GM23338 (cell line): ENCODE results near the gene BBS10. TPM values are rescaled to one million over a fixed set of nuclear protein-coding genes. Genes with fewer than 3 reads are reported as not detected.

Experiments
- ATAC-seq: fragments of 200-7000 bp; cut with Tn5 transposase; 3 replicates; pipeline ENCODE4 v1.9.1; 2020
- DNase-seq: peaks from one replicate; pipeline ENCODE4 v3.0.0-alpha.2; 2015; ENCODE audit warnings: low spot score
- H2AFZ ChIP-seq: fragments of 200-600 bp; sonication (generic); 2 replicates; pipeline ENCODE4 v1.8.0; 2016; ENCODE audit warnings: antibody characterized with exemption, mild to moderate bottlenecking, moderate library complexity
- H3F3A ChIP-seq: fragments of 200-600 bp; sonication (generic); replicated peaks from 2 replicates; pipeline ENCODE4 v1.8.0; 2017; ENCODE audit warnings: antibody characterized with exemption, mixed run types, low read depth
- H3K27ac ChIP-seq: fragments of 200-600 bp; sonication (generic); 2 replicates; pipeline ENCODE4 v1.6.1; 2016; ENCODE audit warnings: low read depth
- H3K27me3 ChIP-seq: fragments of 200-600 bp; sonication (generic); 2 replicates; pipeline ENCODE4 v1.8.0; 2016; ENCODE audit warnings: mild to moderate bottlenecking, mixed run types, moderate library complexity; ENCODE audit not compliant: insufficient read depth
- H3K36me3 ChIP-seq: fragments of 200-600 bp; sonication (generic); 2 replicates; pipeline ENCODE4 v1.8.0; 2016; ENCODE audit warnings: mild to moderate bottlenecking; ENCODE audit not compliant: insufficient read depth
- H3K4me1 ChIP-seq: fragments of 200-600 bp; sonication (generic); 2 replicates; pipeline ENCODE4 v1.8.0; 2016; ENCODE audit warnings: mild to moderate bottlenecking, moderate library complexity; ENCODE audit not compliant: insufficient read depth
- H3K4me2 ChIP-seq: fragments of 200-600 bp; sonication (generic); 2 replicates; pipeline ENCODE4 v1.7.1; 2017; ENCODE audit warnings: mixed run types
- H3K4me3 ChIP-seq: fragments of 200-600 bp; sonication (generic); 2 replicates; pipeline ENCODE4 v1.6.1; 2016; ENCODE audit warnings: mixed run types
- H3K79me2 ChIP-seq: fragments of 200-600 bp; sonication (generic); replicated peaks from 2 replicates; pipeline ENCODE4 v1.8.0; 2017; ENCODE audit warnings: mild to moderate bottlenecking; ENCODE audit not compliant: insufficient read depth
- H3K9me2 ChIP-seq: fragments of 200-600 bp; sonication (generic); 2 replicates; pipeline ENCODE4 v1.8.0; 2017; ENCODE audit not compliant: insufficient read depth
- H4K20me1 ChIP-seq: fragments of 200-600 bp; sonication (generic); replicated peaks from 2 replicates; pipeline ENCODE4 v1.8.0; 2017; ENCODE audit warnings: mild to moderate bottlenecking; ENCODE audit not compliant: insufficient read depth
- H3K27ac Mint-ChIP-seq: 2 replicates; pipeline ENCODE4 v1.8.0; 2020; ENCODE audit warnings: inconsistent platforms, mild to moderate bottlenecking, moderate library complexity, mixed read lengths
- H3K27me3 Mint-ChIP-seq: 3 replicates; pipeline ENCODE4 v1.8.0; 2022; ENCODE audit warnings: low read depth, mild to moderate bottlenecking, moderate library complexity, mixed read lengths, inconsistent platforms; ENCODE audit not compliant: insufficient read depth, poor library complexity
- H3K36me3 Mint-ChIP-seq: 3 replicates; pipeline ENCODE4 v1.8.0; 2021; ENCODE audit warnings: low read depth, mild to moderate bottlenecking, inconsistent platforms, moderate library complexity, mixed read lengths
- H3K4me1 Mint-ChIP-seq: 3 replicates; pipeline ENCODE4 v1.8.0; 2020; ENCODE audit warnings: mild to moderate bottlenecking, inconsistent platforms, mixed read lengths
- H3K4me3 Mint-ChIP-seq: 3 replicates; pipeline ENCODE4 v1.8.0; 2021; ENCODE audit warnings: moderate library complexity, mild to moderate bottlenecking, inconsistent platforms, mixed read lengths
- H3K9me3 Mint-ChIP-seq: 3 replicates; pipeline ENCODE4 v1.8.0; 2020; ENCODE audit warnings: moderate library complexity, mild to moderate bottlenecking, inconsistent platforms, mixed read lengths
- JUNB ChIP-seq: IDR thresholded peaks from one replicate; pipeline ENCODE4 v1.6.1; 2016; ENCODE audit warnings: antibody characterized with exemption; ENCODE audit not compliant: unreplicated experiment
- POLR2AphosphoS5 ChIP-seq: IDR thresholded peaks from 2 replicates; pipeline ENCODE4 v1.6.1; 2016; ENCODE audit warnings: antibody characterized with exemption, low read depth
- STAT1 ChIP-seq: IDR thresholded peaks from one replicate; pipeline ENCODE4 v1.6.1; 2016; ENCODE audit warnings: antibody characterized with exemption; ENCODE audit not compliant: unreplicated experiment
- polyA plus RNA-seq: library from polyadenylated mRNA; unstranded; fragments of >200 nt; fragmentation: Nextera tagmentation; extraction: Ambion mirVana; gene quantifications from 2 replicates; pipeline ENCODE4 v1.2.1, GENCODE V29; 2016
- total RNA-seq: library from RNA; depleted of rRNA; stranded (reverse); fragments of >200 nt; shearing (Covaris generic); gene quantifications from 2 replicates; pipeline ENCODE4 v1.2.3, GENCODE V29; 2014
- TF ChIP-seq, protein P1 (sequence below): IDR thresholded peaks from 2 replicates; pipeline ENCODE4 v1.6.1; 2016; ENCODE audit warnings: antibody characterized with exemption
- TF ChIP-seq, protein P2 (sequence below), 2 experiments: fragments of 200-600 bp in 1 of 2; sonication (generic) in 1 of 2; conservative IDR thresholded peaks; 2 replicates each; pipeline versions ENCODE4 v1.5.1 to v1.6.1; 2016 to 2017; ENCODE audit warnings: antibody characterized with exemption in 2 of 2, low read depth in 2 of 2, mild to moderate bottlenecking in 2 of 2, moderate library complexity in 1 of 2
- TF ChIP-seq, protein P3 (sequence below): fragments of 250-450 bp; sonication (Bioruptor Pico); IDR thresholded peaks from 2 replicates; pipeline ENCODE4 v1.5.0; 2020; ENCODE audit warnings: mild to moderate bottlenecking, moderate library complexity

The BBS10 gene
- total and polyA plus RNA-seq, 2 experiments from 2014 or later, result 5.2 to 12.8 TPM

GRCh38 chr12:76356071-76356470 lies 7.9 kb upstream of the BBS10 start:
- ATAC-seq, result no peak
- Histone ChIP-seq H3F3A (no peaks in the 10 kb centered on the region), H3K36me3 (no peaks in the 10 kb centered on the region), H3K79me2 (no peaks in the 10 kb centered on the region), H3K4me3 (no peak overlapping the region), H3K9me2 (no peaks in the 10 kb centered on the region; the same call in 1 of the 2 replicates), H3K4me1 (no peaks in the 10 kb centered on the region), H4K20me1 (no peaks in the 10 kb centered on the region), H2AFZ (no peak overlapping the region), H3K27me3 (no peaks in the 10 kb centered on the region), H3K27ac (no peak overlapping the region), H3K4me2 (no peak overlapping the region)
- Mint-ChIP-seq H3K27ac (no peak overlapping the region), H3K36me3 (peaks cover 9% of the 10 kb centered on the region), H3K9me3 (no peaks in the 10 kb centered on the region), H3K4me3 (no peak overlapping the region), H3K27me3 (no peaks in the 10 kb centered on the region), H3K4me1 (no peaks in the 10 kb centered on the region)
- TF ChIP-seq, protein P1, sequence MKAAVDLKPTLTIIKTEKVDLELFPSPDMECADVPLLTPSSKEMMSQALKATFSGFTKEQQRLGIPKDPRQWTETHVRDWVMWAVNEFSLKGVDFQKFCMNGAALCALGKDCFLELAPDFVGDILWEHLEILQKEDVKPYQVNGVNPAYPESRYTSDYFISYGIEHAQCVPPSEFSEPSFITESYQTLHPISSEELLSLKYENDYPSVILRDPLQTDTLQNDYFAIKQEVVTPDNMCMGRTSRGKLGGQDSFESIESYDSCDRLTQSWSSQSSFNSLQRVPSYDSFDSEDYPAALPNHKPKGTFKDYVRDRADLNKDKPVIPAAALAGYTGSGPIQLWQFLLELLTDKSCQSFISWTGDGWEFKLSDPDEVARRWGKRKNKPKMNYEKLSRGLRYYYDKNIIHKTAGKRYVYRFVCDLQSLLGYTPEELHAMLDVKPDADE, result no peak
- no peak for TF ChIP-seq JUNB
- no peak for TF ChIP-seq POLR2AphosphoS5
- peak; percentile 29 for DNase-seq

DNA sequence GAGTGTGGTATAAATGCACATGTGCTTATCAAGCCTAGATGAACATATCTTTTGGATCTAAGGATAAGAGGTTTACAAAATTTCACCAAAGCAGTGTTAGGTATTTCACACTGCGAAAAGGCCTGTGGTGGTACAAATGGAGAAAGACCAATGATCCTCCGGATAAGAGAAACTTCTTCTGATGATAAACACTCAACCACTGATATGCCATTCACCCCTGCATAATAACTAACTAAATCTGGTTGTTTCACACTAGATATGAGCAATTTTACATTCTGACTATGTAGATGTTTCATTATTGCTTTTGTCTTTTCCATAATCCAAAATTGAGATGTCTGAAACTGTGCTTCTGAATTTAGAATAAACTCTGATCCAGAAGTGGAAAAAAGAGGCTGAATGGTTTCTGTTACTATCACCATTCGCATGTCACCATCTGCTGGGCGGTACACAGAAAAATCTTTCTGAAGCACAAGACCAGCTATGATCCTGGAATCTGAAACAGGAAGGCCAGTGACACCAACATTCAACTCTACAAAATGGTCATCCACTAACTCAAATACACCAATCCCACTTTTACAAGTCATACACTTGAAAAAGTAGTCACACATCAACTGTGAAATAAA lies 1.3 kb downstream of the BBS10 start:
- Mint-ChIP-seq H3K27me3 (peaks cover 8% of the 10 kb centered on the region), H3K9me3 (no peaks in the 10 kb centered on the region), H3K4me1 (peaks cover 12% of the 10 kb centered on the region; the same call in 2 of the 3 replicates), H3K36me3 (no peaks in the 10 kb centered on the region), H3K4me3 (peak overlapping the region; percentile 96), H3K27ac (no peak overlapping the region)
- ATAC-seq (no peak), DNase-seq (no peak)
- H3K36me3 ChIP-seq, result no peaks in the 10 kb centered on the region
- H3K79me2 ChIP-seq, result peaks cover 26% of the 10 kb centered on the region
- H3K4me3 ChIP-seq, result peak overlapping the region; percentile 79
- TF ChIP-seq, protein P2, sequence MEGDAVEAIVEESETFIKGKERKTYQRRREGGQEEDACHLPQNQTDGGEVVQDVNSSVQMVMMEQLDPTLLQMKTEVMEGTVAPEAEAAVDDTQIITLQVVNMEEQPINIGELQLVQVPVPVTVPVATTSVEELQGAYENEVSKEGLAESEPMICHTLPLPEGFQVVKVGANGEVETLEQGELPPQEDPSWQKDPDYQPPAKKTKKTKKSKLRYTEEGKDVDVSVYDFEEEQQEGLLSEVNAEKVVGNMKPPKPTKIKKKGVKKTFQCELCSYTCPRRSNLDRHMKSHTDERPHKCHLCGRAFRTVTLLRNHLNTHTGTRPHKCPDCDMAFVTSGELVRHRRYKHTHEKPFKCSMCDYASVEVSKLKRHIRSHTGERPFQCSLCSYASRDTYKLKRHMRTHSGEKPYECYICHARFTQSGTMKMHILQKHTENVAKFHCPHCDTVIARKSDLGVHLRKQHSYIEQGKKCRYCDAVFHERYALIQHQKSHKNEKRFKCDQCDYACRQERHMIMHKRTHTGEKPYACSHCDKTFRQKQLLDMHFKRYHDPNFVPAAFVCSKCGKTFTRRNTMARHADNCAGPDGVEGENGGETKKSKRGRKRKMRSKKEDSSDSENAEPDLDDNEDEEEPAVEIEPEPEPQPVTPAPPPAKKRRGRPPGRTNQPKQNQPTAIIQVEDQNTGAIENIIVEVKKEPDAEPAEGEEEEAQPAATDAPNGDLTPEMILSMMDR (conservative IDR thresholded peaks at IDR 0.05; ENCODE audit: low read depth in 2 of 2), result peak; percentile 24 to 48; a peak in 3 of 4 replicates
- TF ChIP-seq STAT1, result no peak
- TF ChIP-seq, protein P3, sequence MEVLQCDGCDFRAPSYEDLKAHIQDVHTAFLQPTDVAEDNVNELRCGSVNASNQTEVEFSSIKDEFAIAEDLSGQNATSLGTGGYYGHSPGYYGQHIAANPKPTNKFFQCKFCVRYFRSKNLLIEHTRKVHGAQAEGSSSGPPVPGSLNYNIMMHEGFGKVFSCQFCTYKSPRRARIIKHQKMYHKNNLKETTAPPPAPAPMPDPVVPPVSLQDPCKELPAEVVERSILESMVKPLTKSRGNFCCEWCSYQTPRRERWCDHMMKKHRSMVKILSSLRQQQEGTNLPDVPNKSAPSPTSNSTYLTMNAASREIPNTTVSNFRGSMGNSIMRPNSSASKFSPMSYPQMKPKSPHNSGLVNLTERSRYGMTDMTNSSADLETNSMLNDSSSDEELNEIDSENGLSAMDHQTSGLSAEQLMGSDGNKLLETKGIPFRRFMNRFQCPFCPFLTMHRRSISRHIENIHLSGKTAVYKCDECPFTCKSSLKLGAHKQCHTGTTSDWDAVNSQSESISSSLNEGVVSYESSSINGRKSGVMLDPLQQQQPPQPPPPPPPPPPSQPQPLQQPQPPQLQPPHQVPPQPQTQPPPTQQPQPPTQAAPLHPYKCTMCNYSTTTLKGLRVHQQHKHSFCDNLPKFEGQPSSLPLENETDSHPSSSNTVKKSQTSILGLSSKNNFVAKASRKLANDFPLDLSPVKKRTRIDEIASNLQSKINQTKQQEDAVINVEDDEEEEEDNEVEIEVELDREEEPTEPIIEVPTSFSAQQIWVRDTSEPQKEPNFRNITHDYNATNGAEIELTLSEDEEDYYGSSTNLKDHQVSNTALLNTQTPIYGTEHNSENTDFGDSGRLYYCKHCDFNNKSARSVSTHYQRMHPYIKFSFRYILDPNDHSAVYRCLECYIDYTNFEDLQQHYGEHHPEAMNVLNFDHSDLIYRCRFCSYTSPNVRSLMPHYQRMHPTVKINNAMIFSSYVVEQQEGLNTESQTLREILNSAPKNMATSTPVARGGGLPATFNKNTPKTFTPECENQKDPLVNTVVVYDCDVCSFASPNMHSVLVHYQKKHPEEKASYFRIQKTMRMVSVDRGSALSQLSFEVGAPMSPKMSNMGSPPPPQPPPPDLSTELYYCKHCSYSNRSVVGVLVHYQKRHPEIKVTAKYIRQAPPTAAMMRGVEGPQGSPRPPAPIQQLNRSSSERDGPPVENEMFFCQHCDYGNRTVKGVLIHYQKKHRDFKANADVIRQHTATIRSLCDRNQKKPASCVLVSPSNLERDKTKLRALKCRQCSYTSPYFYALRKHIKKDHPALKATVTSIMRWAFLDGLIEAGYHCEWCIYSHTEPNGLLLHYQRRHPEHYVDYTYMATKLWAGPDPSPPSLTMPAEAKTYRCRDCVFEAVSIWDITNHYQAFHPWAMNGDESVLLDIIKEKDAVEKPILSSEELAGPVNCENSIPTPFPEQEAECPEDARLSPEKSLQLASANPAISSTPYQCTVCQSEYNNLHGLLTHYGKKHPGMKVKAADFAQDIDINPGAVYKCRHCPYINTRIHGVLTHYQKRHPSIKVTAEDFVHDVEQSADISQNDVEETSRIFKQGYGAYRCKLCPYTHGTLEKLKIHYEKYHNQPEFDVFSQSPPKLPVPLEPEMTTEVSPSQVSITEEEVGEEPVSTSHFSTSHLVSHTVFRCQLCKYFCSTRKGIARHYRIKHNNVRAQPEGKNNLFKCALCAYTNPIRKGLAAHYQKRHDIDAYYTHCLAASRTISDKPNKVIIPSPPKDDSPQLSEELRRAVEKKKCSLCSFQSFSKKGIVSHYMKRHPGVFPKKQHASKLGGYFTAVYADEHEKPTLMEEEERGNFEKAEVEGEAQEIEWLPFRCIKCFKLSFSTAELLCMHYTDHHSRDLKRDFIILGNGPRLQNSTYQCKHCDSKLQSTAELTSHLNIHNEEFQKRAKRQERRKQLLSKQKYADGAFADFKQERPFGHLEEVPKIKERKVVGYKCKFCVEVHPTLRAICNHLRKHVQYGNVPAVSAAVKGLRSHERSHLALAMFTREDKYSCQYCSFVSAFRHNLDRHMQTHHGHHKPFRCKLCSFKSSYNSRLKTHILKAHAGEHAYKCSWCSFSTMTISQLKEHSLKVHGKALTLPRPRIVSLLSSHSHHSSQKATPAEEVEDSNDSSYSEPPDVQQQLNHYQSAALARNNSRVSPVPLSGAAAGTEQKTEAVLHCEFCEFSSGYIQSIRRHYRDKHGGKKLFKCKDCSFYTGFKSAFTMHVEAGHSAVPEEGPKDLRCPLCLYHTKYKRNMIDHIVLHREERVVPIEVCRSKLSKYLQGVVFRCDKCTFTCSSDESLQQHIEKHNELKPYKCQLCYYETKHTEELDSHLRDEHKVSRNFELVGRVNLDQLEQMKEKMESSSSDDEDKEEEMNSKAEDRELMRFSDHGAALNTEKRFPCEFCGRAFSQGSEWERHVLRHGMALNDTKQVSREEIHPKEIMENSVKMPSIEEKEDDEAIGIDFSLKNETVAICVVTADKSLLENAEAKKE (CRISPR knock-in tag), result no peak
- no peaks in the 10 kb centered on the region for H3K9me2 ChIP-seq
- no peaks in the 10 kb centered on the region for H4K20me1 ChIP-seq
- peak overlapping the region; percentile 80 for H3K4me2 ChIP-seq
- H2AFZ ChIP-seq, result no peak overlapping the region
- no peaks in the 10 kb centered on the region for H3K27me3 ChIP-seq
- H3K27ac ChIP-seq, result no peak overlapping the region
- H3F3A ChIP-seq, result no peaks in the 10 kb centered on the region; the same call in 1 of the 2 replicates
- H3K4me1 ChIP-seq, result peaks cover 14% of the 10 kb centered on the region
